Transverse colon (tissue), 4 donors: ENCODE results near the gene STK39.
"Not testable (repeated sequence)": the region's sequence is repeated elsewhere in the genome, so short reads cannot be mapped to it uniquely, and the experiment has no call there.

ENCODE experiments used
- EP300 ChIP-seq: sonication (generic); formaldehyde crosslinking; IDR thresholded peaks from one replicate; pipeline ENCODE4 v1.6.1; 2017; ENCODE audit warnings: antibody characterized with exemption, low read depth
- POLR2A ChIP-seq: fragments of 450-650 bp; IDR thresholded peaks from one replicate; pipeline ENCODE4 v1.6.1; 2016; ENCODE audit warnings: antibody characterized with exemption, mild to moderate bottlenecking, moderate library complexity
- POLR2AphosphoS5 ChIP-seq, 3 donors: sonication (generic); formaldehyde crosslinking; IDR thresholded peaks; one replicate each; pipeline ENCODE4 v1.6.1; 2016; ENCODE audit warnings: antibody characterized with exemption in 3 of 3
- TF ChIP-seq, protein P1 (sequence below), 5 experiments: fragments of 200-600 bp in 3 of 5; fragments of 450-650 bp in 2 of 5; sonication (generic) in 3 of 5; IDR thresholded peaks; 1 replicate in 2 of 5; 2 replicates in 3 of 5; pipeline ENCODE4 v1.5.1; 2016 to 2017; ENCODE audit warnings: antibody characterized with exemption in 5 of 5, inconsistent platforms in 3 of 5, mild to moderate bottlenecking in 2 of 5, moderate library complexity in 1 of 5

DNA sequence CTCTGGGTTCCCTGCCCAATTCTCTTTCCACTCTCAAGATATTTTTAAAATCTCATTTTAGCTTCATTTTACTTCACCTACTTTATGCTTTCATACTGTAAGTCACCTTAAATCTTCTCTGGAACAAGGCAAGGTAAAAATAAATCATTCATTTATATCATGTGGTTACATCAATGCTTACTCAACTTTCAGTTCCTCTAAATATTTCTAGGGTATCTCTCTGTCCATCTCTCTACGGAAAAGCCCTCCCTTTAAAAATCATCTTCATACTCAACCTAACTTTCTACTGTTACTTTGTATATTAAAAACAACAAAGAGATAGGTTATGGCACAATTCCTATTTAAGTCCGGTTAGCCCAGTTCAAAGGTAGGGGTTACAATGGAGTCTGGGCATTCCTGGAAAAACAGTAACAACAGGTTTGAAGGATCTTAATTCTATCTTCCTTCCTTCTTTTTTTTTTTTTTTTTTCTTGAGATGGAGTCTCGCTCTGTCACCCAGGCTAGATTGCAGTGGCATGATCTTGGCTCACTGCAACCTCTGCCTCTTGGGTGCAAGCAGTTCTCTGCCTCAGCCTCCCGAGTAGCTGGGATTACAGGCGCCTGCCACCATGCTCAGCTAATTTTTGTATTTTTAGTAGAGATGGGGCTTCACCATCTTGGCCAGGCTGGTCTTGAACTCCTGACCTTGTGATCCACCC is 205.1 kb downstream of the STK39 start:
- not testable (repeated sequence) for TF ChIP-seq POLR2AphosphoS5 (IDR thresholded peaks at IDR 0.05); POLR2A; EP300
- TF ChIP-seq, protein P1, sequence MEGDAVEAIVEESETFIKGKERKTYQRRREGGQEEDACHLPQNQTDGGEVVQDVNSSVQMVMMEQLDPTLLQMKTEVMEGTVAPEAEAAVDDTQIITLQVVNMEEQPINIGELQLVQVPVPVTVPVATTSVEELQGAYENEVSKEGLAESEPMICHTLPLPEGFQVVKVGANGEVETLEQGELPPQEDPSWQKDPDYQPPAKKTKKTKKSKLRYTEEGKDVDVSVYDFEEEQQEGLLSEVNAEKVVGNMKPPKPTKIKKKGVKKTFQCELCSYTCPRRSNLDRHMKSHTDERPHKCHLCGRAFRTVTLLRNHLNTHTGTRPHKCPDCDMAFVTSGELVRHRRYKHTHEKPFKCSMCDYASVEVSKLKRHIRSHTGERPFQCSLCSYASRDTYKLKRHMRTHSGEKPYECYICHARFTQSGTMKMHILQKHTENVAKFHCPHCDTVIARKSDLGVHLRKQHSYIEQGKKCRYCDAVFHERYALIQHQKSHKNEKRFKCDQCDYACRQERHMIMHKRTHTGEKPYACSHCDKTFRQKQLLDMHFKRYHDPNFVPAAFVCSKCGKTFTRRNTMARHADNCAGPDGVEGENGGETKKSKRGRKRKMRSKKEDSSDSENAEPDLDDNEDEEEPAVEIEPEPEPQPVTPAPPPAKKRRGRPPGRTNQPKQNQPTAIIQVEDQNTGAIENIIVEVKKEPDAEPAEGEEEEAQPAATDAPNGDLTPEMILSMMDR (IDR thresholded peaks at IDR 0.05): not testable (repeated sequence)
